HTR-8/SVneo (cell line): ENCODE results near the gene MPPED1.

Experiments
- DNase-seq: peaks from one replicate; pipeline ENCODE4 v3.0.0; 2011; ENCODE audit warnings: low spot score, mixed read lengths; ENCODE audit not compliant: insufficient read length
- FAIRE-seq: peaks from 2 replicates; lab custom pipeline; 2011; peaks lifted over from hg19 to GRCh38; lab: Jason Lieb, UNC

Gene MPPED1

DNA sequence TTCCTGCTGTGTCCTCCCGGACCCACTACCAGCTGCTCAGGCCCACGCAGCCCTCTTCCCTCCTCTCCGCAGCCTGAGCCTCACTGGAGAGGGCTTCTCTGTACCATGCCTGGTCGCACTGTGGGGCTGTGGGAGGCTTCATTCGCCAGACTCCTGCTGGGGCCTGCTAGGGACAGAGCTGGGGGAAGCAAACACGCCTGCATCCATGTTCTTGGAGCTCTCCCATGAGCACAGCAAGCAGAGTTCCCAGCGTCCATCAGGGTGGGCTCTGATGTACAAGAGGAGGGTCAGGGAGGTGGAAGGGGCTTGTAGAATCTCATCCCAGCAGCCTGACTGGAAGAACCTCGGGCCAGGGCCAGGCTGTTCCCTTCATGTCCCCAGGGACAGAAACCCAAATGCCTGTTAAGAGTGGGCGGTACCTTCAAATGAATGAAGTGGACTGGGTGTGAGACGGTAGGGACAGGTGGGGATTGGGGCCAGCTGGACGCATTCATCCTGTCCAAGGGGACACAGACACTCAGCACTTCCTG is 59.9 kb downstream of the MPPED1 start:
- DNase-seq (no peak), FAIRE-seq (no peak)

DNA sequence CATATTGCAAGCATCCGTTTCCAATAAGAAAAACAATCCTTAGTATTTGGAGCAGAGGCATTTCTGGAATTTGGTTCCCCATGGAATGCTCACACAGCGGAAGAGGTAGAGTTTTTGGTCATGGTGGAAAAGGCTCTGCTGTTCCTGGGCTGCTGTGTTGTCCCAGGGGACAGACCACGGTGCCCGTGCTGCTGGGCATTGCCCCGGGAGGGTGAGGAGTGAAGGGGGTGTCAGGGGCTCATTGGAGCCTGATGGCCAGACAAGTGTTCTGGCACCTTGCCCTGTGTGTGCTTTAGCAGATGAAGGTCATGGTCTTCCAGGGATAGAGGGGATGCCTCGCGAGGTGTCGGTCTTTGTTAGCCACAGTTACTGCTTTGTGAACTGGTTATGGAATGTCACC is 61.2 kb downstream of the MPPED1 start:
- FAIRE-seq (no peak), DNase-seq (no peak)

DNA sequence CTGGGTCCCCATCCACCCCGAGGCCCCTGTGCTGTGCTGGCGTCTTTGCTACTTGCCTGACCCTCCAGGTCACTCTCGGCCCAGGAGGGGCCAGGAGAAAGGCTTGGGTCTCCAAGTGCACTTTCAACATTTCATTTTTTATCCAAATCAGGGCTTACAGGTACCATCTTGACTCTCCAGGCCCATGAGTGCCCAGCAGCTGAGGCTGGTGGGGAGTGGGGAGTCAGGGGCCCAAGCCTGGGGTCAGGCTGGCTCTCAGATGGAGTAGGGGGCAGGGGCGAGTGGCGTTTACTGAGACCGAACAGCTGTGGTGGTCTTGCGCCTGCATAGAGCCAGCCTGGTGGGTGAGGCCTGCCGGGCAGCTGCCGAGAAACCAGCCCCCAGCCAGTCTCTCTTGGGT is 61.6 kb downstream of the MPPED1 start:
- DNase-seq (no peak), FAIRE-seq (no peak)

DNA sequence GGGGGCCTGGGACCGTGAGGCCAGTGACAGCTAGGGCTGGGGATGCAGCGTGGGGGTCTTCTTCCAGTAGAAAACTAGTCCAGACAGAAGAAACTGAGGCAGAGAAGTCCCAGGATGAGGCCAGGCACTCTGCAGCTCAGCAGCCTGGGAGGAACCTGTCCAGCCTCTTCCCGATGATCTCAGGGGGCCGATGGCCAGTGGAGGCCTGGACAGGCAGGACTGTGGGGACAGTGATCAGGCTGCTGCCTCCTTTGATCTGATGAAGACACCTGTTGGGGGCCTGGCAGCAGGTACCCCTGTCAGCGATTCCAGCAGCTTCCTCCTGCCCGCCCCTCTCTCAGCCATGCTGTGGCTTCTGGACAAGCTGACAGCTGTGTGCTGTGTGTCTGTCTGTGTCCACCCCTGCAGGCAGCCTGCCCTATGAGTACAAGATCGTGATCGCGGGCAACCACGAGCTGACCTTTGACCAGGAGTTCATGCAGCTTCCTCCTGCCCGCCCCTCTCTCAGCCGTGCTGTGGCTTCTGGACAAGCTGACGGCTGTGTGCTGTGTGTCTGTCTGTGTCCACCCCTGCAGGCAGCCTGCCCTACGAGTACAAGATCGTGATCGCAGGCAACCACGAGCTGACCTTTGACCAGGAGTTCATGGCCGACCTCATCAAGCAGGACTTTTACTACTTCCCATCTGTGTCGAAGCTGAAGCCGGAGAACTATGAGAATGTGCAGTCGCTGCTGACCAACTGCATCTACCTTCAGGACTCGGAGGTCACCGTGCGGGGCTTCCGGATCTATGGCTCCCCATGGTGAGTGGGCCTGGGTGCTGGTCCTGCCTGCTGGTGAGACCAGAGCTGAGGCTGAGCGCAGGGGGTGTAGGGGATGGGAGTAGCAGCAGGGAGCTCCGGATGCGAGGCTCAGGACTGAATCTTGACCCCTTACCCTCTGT is 62.6 kb downstream of the MPPED1 start:
- no peak for DNase-seq
- no peak for FAIRE-seq

DNA sequence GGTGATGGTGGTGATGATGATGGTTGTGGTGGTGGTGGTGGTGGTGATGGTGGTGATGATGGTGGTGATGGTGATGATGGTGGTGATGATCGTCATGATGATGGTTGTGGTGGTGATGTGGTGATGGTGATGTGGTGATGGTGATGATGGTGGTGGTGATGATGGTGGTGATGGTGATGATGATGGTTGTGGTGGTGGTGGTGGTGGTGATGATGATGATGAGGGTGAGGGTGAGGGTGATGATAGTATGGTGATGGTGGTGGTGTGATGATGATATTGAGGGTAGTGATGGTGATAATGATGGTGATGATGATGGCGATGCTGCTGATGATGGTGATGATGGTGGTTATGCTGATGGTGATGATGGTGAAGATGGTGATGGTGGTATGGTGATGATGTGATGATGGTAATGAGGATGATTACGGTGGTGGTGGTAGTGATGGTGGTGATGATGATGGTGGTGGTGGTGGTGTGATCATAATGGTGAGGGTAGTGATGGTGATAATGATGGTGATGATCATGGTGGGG is 63.8 kb downstream of the MPPED1 start:
- FAIRE-seq (peak; percentile 98), DNase-seq (no peak)

DNA sequence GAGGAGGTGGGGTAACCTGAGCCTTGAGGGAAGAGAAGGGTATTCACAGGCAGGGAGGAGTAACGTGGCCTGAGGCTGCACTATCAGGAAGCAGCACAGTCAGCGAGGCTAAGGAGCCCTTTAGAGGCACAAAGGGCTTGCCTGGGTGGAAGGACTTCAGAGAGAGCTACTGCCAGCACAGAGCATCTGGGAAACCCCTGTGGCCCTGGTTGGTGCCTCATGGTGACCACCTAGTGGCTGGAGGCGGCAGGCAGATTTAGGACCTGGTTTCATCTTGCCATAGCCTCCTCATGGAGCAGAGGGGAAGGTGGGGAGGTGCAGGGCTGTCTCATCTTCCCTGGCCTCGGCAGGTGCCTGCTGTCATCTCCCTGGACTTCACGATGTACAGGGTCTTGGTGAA is 64.5 kb downstream of the MPPED1 start:
- FAIRE-seq (no peak), DNase-seq (no peak)

DNA sequence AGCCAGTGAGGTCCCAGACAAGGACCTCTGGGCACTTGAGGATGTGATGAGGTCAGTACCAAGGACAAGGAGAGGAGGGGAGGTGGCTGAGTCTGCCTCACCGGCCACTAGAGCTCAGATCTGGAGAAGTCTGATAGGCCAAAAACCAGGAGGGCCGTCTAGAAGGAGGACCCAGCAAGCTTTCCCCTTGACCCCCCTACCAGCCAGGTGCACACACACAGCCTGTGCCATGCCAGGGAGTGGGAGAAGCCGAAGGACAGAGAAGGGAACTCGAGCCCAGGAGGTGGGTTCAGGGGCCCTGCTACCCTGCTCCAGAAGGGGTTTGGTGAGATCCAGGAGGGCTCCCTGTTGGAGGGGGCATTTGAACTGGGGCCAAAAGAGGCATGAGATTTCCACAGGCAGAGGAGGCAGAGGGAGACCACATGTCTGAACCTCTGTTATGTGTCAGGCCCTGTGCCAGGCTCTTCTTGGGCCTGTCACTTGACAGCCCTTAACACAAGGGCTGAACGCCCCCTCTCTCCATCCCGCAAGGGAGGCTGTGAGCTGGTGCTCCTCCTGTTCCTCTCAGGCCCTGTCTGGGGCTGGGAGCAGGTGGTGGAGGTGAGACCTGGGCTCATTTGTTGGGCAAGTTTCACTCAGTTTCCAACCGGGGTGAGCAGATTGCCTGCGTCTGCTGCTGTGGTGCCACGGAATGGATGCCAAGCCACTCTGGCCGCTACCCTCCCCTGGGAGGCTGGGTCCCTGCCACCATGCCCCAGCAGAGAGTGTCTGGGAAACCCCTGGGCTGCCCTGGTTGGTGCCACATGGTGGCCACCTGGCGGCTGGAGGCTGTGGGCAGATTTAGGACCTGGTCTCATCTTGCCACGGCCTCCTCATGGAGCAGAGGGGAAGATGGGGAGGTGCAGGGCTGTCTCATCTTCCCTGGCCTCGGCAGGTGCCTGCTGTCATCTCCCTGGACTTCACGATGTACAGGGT is 65.2 kb downstream of the MPPED1 start:
- no peak for FAIRE-seq
- no peak for DNase-seq

DNA sequence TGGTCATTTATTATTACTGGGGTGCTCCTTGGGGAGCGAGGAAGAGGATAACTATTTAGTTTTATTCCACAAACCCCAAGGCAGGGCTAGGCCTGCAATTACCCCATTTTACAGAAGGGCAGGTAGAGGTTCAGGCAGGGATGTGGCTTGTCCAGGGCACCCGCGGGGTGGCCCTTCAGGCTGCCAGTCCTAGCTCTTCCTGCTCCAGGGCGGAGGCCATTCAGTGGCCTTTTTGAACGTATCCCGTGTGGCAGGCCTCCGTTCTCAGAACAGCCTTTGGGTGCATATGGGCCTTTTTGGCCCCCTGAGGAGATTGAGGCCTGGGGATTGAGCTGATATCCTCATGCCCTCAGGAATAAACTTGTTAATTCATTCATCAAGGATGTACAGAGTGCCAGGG is 66.2 kb downstream of the MPPED1 start:
- no peak for DNase-seq

DNA sequence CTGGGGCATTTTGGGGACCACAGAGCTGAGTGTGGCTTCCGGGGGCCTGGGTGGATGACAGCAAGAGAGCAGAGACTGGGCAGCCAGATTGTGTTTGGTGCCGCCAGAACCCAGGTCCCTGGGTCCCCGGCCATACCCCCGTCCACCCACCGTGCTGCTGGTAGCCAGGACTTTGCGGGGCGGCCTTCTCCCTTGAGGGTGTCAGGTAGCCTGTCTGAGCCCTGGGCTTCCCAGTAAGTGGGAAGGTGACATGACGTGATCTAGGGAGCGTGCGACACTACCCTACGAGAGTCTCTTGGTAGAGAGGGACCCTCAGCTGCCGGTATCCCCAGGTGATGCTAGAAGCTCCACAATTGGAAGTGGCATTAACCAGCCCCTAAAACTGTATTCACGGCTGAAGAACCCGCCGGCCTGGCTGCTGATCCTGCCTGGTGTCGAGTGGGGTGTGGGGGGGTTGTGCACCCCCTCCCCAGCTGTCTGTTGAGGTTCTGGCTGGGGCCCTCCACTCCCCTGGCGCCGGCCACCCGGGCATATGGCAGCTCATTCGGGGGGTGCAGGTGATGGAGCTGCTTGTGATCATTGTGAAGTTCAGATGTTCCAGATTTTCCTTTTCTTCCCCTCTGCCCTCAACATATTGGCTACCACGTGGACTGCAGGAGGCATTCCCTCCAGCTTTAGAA is 66.9 kb downstream of the MPPED1 start:
- FAIRE-seq (no peak), DNase-seq (no peak)

More for the DNA sequence above, 66.2 kb downstream of the MPPED1 start:
- no peak for FAIRE-seq

DNA sequence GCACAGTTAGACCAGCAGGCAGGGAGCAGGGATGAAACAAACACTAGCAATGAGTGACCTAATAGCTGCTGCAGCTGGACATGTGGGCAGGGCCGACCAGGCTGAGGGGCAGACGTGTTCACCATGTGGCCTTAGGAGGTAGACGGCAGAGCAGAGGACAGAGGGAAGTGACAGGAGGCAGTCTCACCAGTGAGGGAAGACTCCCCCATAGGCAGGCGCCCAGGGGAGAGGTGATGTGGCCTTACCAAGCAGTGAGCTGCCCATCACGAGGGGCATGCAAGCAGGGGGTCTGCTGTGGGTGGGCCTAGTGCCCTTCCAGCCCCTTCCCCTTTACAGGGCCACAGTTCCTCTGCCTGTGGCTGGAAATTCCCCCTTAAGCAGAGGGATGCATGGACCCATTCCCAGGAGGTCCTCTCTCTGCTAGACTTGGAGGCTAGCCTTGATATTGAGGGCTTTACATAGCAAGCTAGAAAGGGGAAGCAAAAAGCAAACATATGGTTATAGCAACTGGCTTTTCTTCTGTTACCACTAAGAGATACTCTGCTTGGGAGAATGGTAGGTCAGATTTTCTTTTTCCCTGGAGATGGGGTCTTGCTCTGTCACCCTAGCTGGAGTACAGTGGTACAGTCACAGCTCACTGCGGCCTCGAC is 67.6 kb downstream of the MPPED1 start:
- DNase-seq (no peak), FAIRE-seq (no peak)

DNA sequence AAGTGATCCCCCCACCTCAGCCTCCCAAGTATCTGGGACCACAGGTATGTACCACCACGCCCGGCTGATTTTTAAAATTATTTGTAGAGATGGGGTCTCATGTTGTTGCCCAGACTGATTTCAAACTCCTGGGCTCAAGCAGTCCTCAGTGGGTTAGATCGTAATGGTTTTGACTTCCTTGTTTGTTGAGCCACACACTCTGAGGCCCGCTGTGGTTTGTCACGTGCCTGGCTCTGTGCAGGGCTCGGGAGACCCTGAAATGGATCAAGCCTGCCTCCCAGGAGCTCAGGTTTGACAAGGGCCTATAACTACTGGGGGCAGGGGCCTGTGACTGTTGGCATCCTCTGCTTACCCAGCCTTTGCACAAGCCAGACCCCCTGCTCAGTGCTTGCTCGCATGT is 68.1 kb downstream of the MPPED1 start:
- FAIRE-seq = no peak
- no peak for DNase-seq

DNA sequence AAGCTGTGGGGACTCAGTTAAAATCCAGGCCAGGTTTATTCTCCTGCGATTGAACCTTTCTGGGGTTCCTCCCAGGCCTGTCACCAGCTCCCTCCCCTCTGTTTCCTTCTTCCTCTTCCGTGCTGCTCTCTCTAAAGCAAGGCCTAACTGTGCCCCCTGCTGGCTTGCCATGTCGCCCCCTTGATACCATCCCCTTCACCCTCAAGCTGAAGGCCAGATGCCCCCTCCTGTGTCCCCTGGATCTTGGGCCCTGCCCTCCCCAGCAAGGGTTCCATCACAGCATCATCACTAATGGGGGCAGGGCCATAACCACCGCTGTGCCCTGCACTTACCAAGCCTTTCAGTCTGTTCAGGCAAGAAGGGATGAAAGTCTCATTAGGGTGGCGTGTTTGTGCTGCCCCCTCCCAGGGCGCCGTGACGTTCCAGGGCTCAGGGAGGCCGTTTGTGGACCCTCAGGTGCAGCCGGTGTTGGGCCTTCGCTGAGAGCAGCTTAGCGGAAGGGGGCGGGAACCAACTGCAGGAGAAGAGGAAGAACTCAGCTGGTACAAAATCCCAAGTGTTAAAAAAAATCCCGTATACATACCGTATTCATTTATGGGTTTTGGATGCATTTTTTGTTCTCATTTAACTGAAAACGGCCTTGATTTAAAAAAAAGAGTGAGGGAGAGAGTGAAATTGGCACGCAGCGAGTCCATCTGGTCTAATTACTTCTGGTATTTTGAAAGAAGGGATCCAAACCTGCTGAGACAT is 69.9 kb downstream of the MPPED1 start:
- FAIRE-seq (no peak), DNase-seq (no peak)

DNA sequence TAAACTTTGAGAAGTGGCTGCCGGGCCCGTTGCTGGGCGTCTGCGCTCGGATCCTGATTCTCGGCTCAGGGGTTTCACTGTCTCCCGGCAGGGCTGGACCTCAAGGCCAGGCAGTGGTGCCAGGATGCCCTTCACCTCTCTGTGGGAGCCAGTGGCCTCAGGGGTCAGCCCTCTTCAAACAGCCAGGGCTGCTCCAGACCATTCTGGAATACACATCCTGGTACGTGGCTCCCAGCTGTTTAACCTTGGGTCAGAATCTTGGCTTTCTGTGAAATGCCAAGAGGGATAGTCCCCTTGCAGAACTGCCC is 70.5 kb downstream of the MPPED1 start:
- DNase-seq = no peak
- FAIRE-seq = no peak

DNA sequence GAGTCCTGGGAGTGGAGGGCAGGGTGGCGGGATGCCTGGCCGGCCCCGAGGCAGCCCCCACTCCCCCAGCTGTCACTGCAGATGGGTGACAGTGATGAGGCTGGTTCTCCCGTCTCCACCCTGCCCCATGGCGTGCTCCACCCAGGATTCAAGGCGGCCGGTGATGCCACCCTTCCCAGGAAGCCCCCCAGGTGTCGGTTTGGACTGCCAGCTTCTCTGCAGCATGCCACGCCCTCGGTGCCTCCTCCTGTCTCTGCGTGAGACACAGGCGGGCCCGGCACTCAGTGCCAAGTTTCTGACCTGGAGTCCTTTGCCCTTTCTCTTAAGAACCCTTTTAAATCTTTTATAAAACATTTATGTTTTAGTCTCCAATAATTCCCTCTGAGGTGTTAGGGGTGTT is 71.5 kb downstream of the MPPED1 start:
- DNase-seq (no peak), FAIRE-seq (no peak)

DNA sequence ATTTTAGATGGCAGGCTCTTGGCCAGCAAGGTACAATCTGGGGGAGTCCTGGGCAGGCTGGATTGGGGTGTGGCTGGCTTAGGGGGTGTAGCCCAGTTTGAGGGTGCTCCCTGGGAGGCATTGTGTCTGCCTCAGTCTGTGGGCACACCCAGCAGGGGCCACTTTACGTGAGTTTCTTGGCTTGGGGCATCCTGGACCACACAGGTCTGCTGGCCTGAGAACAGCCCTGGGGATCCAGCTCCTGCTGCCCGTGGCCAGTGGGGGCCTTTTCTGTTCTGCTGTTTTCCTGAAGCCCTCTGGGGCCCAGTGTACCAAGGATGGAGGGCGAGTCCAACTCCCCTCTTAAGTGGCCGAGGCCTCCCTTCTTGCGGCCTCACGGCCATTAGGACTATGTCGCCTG is 71.9 kb downstream of the MPPED1 start:
- FAIRE-seq (no peak), DNase-seq (no peak)

DNA sequence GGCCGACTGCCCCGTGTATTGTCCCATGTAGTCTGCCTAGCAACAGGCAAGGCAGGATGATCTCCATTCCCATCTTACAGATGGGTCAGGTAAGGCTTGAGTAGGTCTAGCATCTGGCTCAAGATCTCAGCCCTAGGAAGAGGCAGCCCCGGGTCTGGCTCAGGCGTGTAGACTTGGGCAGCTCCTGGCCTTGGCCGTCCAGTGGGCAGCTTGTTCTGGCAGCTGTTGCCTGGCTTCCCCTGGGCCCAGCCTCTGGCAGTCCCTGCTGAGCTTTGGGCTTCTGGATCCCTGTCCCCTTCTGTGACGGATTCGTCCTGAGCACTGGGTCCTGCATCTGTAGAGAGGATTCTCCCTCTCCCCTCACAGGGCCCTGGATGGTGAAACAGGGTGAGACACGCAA is 72.4 kb downstream of the MPPED1 start:
- DNase-seq = no peak
- no peak for FAIRE-seq

DNA sequence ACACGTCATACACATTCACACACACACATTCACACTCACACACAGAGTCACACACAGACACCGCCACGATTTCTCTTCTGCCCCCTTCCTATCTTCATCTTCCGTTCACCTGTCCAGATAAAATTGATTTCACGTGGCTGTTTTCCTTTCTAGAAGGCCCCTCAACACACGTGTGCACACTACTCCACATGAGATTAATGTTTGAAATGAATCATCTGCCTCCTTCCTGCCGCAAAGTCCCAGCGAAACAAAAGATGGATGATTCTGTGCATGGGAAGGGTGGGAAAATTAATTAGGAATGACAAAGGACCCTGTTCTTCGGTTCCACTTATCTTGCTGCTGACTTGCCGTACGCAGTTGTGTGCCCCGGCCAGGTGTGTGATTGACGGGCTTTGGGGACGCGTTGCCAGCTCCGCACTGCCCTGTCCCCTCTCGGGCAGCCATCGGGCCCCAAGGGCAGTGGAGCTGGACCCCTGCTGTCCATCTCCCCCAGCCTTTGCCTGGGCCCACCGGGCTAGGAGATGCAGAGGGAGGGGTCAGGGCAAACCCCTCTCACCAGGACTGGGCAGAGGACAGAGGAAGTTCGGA is 73.8 kb downstream of the MPPED1 start:
- DNase-seq (no peak), FAIRE-seq (no peak)

DNA sequence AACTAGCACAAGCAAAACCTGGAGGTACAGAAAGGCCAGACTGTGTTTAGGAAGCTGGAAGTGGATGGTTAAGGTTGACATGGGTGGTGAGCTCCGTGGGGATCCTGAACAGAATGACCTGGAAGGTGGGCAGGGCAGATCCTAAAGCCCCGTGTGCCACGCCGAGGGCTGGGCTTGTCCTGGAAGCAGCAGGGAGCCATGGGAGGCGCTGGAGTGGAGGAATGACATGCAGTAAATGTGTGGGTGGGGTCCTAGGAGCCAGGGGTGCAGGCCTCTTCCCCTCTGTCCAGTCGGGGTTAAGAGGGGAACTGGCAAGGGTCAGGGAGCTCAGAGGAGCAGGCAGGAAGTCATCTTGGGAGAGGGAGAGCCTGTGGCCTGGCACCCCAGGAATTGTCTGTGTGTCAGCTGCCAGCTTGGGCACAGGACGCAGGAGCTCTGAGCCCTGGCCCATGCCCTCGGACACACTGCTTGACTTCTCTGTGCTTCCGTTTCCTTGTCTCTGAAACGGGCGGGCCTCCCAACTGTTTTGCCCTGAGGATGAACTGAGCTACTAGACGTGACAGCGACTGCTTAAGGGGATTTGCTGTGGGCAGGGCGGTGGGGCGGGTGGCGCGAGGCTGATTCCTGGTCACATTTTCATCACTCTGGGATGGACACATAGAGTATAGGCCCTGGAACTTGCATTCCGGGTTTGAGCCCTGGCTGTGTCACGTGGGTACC is 75.7 kb downstream of the MPPED1 start:
- FAIRE-seq = no peak
- DNase-seq = no peak
